ENCODE results near the gene APOA4. TPM values are rescaled to one million over a fixed set of nuclear protein-coding genes. Genes with fewer than 3 reads are reported as not detected.
A peak's percentile ranks its signal among the peaks of the same experiment; 100 is the strongest.

Gene APOA4
- total RNA-seq, 4 donors from 2014 or later: not detected

DNA sequence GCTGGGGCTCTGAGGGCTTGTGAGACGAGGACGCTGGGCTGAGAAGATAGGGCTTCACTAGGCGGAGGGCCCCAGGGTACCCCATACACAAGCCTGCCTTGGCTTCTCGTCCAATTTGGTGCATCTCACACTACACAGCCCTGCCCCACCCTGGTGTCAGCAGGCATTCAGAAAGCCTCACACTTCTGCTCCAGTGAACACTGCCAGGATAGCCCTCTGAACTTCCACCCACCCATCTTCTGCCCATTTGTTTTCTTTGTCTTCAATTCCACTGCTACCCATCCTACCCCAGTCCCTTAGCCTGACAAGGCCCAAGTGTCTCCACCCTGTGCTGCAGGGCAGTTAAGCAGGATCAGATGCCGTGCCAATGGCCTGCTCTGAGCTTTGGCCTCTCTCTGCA lies 48.4 kb downstream of the APOA4 start:
- no peak for TF ChIP-seq POLR2A (IDR thresholded peaks at IDR 0.05)
- TF ChIP-seq, protein P1, sequence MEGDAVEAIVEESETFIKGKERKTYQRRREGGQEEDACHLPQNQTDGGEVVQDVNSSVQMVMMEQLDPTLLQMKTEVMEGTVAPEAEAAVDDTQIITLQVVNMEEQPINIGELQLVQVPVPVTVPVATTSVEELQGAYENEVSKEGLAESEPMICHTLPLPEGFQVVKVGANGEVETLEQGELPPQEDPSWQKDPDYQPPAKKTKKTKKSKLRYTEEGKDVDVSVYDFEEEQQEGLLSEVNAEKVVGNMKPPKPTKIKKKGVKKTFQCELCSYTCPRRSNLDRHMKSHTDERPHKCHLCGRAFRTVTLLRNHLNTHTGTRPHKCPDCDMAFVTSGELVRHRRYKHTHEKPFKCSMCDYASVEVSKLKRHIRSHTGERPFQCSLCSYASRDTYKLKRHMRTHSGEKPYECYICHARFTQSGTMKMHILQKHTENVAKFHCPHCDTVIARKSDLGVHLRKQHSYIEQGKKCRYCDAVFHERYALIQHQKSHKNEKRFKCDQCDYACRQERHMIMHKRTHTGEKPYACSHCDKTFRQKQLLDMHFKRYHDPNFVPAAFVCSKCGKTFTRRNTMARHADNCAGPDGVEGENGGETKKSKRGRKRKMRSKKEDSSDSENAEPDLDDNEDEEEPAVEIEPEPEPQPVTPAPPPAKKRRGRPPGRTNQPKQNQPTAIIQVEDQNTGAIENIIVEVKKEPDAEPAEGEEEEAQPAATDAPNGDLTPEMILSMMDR (IDR thresholded peaks at IDR 0.05): no peak
- Histone ChIP-seq H3K4me3 (no peak overlapping the region), H3K9me3 (no peaks in the 10 kb centered on the region), H3K36me3 (no peaks in the 10 kb centered on the region), H3K27me3 (no peaks in the 10 kb centered on the region), H3K27ac (no peak overlapping the region), H3K4me1 (peaks cover 0 to 4% of the 10 kb centered on the region in 2 donors)
- intact Hi-C loops (cut with DNase I; ENCODE audit: low total_unique reads): no loop called here
- no peak for DNase-seq

DNA sequence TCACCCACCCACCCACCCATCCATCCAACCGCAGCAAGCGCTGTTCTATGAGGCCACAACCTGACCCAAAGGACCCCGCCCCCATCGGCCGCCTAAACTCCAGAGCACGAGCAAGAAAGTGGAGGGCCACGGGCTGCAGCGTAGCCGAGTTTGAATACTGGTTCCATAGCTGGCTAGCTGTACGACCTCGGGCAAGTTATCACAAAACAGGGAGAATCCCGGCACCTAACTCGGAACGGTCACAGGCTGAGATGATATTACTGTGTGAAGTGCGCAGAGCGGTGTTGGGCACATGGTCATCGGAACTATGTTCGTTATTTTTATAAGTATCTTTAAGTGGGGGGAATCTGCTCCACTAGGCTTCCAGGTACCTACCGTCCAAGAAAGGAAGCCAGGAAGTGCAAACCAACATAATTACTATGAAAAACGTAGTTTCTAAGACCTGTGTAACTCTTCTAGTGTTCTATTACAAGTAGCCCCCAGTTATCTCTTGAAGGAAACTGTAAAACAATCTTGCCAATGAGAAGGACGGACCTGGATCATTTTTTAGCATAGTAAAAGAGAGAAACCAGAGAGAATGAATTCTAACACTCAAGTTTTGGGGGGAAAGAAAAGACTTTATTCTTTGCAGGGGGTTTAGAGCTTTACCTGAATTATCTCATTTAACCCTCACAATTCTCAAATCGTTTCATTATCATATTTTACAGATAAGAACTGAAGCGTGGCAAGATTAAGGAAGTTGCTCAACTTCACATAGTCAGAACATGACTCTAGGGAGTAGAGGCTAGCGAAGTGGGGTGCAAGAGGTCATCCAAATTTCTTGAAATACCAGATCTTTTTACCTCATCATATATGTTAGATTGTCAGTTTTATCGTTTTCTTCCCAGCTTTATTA lies 49.7 kb downstream of the APOA4 start:
- Histone ChIP-seq H3K27me3 (no peaks in the 10 kb centered on the region), H3K9me3 (no peaks in the 10 kb centered on the region), H3K27ac (peak overlapping the region; percentile 85 to 92), H3K36me3 (no peaks in the 10 kb centered on the region), H3K4me1 (peaks cover 0 to 4% of the 10 kb centered on the region in 2 donors), H3K4me3 (peak overlapping the region; percentile 79 to 94)
- DNase-seq: no peak
- TF ChIP-seq, protein P1 (IDR thresholded peaks at IDR 0.05): no peak
- TF ChIP-seq POLR2A (IDR thresholded peaks at IDR 0.05): no peak
- intact Hi-C loops (cut with DNase I; ENCODE audit: low total_unique reads): no loop called here

DNA sequence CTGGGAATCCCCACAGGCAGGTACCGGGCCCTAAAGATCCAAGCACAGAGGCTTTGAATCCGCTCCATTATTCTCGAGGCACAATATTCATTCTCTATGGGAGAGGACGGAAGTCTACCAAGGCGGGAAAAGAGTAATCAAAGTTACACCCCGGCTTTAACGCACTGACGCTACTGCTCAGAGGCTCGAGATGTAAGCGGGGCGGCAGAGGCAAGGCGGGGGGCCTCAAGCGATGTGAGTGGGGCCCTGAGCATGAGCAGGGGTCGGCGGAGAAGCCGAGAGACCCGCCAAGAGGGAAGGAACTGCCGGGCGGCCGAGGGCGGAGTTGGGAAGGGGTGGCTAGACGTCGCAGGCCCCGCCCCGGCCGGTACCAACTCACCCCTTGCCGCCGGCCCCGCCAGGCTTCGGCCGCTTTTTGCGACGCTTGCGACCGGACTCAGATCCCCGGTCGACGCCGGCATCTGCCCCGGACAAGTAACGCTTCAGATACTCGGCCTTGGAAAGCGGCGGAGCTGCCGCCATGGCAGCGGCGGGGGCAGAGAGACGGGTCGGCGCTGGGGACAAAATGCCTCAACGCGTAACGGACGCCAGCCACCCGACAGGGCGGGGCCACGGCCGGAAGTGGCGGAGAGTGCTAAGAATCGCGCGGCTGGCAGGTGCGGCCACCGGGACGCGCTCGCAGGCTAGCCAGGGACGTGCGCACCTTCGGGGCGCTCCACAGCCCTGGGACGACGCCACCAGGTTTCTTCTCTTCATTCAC lies 50.5 kb downstream of the APOA4 start, which contains the start of gene BUD13:
BUD13 (minus strand) TSS at position 545 of the 760 bp plus-strand sequence; CDS start at position 522, 23 bp downstream.
- H3K27me3 ChIP-seq: no peaks in the 10 kb centered on the region
- H3K9me3 ChIP-seq: no peaks in the 10 kb centered on the region
- intact Hi-C loops (cut with DNase I; ENCODE audit: low total_unique reads): no loop called here
- peak within 1 kb of the TSS; percentile 79 to 94 for H3K4me3 ChIP-seq
- no peaks in the 10 kb centered on the region for H3K36me3 ChIP-seq
- DNase-seq: peak; percentile 84 to 91
- peaks cover 0 to 4% of the 10 kb centered on the region in 2 donors for H3K4me1 ChIP-seq
- peak within 1 kb of the TSS; percentile 85 to 92 for H3K27ac ChIP-seq
- TF ChIP-seq, protein P1 (IDR thresholded peaks at IDR 0.05): peak in 1 of 4 experiments; percentile 36
- TF ChIP-seq POLR2A (IDR thresholded peaks at IDR 0.05): peak; percentile 3 to 66

DNA sequence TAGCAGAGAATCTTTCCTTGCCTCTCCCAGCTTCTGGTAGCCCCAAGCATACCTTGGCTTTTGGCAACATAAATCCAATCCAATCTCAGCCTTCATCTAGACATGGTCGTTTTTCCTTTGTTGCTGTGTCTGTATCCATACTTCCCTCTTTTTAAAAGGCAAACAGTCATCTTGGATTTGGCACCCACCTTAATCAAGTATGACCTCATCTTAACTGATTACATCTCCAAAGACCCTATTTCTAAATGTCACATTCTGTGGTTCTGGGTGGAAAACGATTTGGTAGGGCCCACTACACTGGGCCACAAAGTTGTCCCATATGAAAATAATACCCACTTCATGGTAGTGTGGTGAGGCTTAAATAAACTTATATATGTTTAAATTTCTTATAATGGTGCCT lies 51.2 kb downstream of the APOA4 start:
- TF ChIP-seq POLR2A (IDR thresholded peaks at IDR 0.05): no peak
- TF ChIP-seq, protein P1 (IDR thresholded peaks at IDR 0.05): no peak
- Histone ChIP-seq H3K9me3 (no peaks in the 10 kb centered on the region), H3K36me3 (no peaks in the 10 kb centered on the region), H3K4me3 (peak overlapping the region; percentile 79 to 94), H3K4me1 (peaks cover 0 to 4% of the 10 kb centered on the region in 2 donors), H3K27me3 (no peaks in the 10 kb centered on the region), H3K27ac (peak overlapping the region; percentile 85 to 92)
- DNase-seq: no peak
- intact Hi-C loops (cut with DNase I; ENCODE audit: low total_unique reads): no loop called here

Other genes with a start within 250 kb of the APOA4 start
- 10 to 100 TPM; 12.1 to 18.7 (median 16.2) TPM for gene BUD13, start 50.3 kb downstream of the APOA4 start, total RNA-seq
- gene ZPR1, start 35.3 kb downstream of the APOA4 start, total RNA-seq: 10 to 100 TPM in 3 of 4 donors, 1 to 10 TPM in 1; 4.1 to 43.1 (median 22.3) TPM
- not detected for gene APOA5, start 31.4 kb downstream of the APOA4 start, total RNA-seq
- gene APOC3, start 6.6 kb upstream of the APOA4 start, total RNA-seq: 1 to 10 TPM in 1 of 4 donors, not detected in 3; 1.2 TPM
- 1 to 10 TPM in 2 of 4 donors, not detected in 2; 2.2 to 3.5 TPM for gene APOA1, start 14.3 kb upstream of the APOA4 start, total RNA-seq

Data from uterus (tissue), 4 donors.